ENCODE measurements around the gene FAM193A.

DNA sequence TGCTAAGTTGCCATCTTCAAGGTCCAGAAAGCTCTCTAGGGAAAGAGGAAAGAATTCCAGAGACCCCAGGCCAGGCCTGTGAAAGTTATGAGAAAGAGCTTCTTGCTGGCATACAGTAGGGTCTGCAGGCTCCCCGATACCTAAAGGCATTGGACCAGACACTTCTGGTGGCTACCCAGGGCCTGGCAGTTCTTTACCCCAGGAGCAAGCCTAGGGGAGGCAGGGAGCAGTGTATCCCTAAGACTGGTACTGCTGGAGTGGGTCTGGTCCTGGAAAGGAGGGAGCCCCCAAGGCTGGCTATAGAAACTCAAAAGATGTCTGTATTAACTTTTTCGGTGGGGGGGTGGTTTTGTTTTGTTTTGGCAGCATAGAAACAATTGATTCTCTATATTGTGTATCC lies 19.8 kb upstream of the FAM193A start:
- TF ChIP-seq POLR2A (IDR thresholded peaks at IDR 0.05; ENCODE audit: low read length) (no peak), GATA1 (IDR thresholded peaks at IDR 0.05; ENCODE audit: low read depth, low read length) (no peak)

Measured in erythroblast (primary cell).